Motor neuron (in vitro differentiated cells): ENCODE data around the gene ZC3H7B. TPM values are rescaled to one million over a fixed set of nuclear protein-coding genes. Genes with fewer than 3 reads are reported as not detected.

Experiments
- total RNA-seq, 8 experiments: library from RNA; unstranded; fragments of 300-600 nt; gene quantifications; 2 replicates each; pipeline versions ENCODE4 v1.2.3 to v1.2.4, GENCODE V29; 2022

Gene ZC3H7B
- total RNA-seq, 8 experiments from 2014 or later, result 28.9 to 83.0 (median 42.2) TPM

Other genes with a start within 250 kb of the ZC3H7B start
- 10 to 100 TPM; 21.8 to 82.2 (median 32.4) TPM for gene EP300, start 208.9 kb upstream of the ZC3H7B start, total RNA-seq
- gene L3MBTL2, start 96.2 kb upstream of the ZC3H7B start, total RNA-seq, result 10 to 100 TPM; 14.7 to 26.2 (median 24.0) TPM
- gene CHADL, start 60.6 kb upstream of the ZC3H7B start, total RNA-seq, result 1 to 10 TPM in 2 of 8 experiments, under 1 TPM in 5, not detected in 1; 0.38 to 1.9 (median 0.52) TPM
- gene RANGAP1, start 15.3 kb upstream of the ZC3H7B start, total RNA-seq, result 10 to 100 TPM; 31.1 to 78.9 (median 53.2) TPM
- gene TEF, start 80.4 kb downstream of the ZC3H7B start, total RNA-seq, result 1 to 10 TPM; 3.1 to 6.6 (median 4.9) TPM
- 10 to 100 TPM in 7 of 8 experiments, 1 to 10 TPM in 1; 9.7 to 38.3 (median 22.3) TPM for gene TOB2, start 145.3 kb downstream of the ZC3H7B start, total RNA-seq
- 10 to 100 TPM; 44.1 to 84.5 (median 57.5) TPM for gene PHF5A, start 167.2 kb downstream of the ZC3H7B start, total RNA-seq
- 100 to 1,000 TPM in 3 of 8 experiments, 10 to 100 TPM in 5; 59.9 to 182 (median 83.6) TPM for gene ACO2, start 167.6 kb downstream of the ZC3H7B start, total RNA-seq
- 10 to 100 TPM; 11.6 to 43.1 (median 22.4) TPM for gene POLR3H, start 242.9 kb downstream of the ZC3H7B start, total RNA-seq